ENCODE results near the gene SNX1.

DNA sequence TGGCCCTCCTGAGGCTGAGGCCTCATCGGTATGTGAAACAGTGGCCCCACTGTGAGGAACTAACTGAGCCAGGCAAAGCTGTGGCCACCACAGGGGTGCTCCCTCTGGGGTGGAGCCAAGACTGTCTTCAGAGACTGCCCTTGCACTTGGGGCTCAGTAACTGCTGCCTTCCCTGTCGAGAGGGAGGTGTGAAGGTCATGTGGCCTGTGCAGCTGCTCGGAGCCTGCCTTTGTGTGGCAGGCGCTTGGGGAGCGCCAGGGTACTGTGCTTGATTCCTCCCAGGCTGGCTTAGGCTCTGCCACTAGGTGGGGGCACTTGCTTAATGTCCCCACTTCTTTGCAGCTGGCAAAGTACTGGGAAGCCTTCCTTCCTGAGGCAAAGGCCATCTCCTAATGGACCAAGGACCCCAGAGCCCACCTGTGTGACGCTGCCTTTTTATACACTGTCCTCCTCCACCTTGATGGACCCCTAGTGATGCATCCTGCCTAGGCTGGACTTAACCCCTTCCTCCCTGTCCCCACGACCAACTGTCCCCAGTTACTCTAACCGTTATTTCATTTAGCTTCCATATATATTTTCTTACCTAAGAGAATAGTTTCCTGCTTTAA, 41.5 kb downstream of the SNX1 start:
- TF ChIP-seq CTCF (conservative IDR thresholded peaks at IDR 0.05 in 1 of 2, IDR thresholded peaks at IDR 0.05 in 1 of 2; ENCODE audit: low read depth in 1 of 2, low read length in 2 of 2) = no peak
- TF ChIP-seq EZH2 (IDR thresholded peaks at IDR 0.05; ENCODE audit: low read length, missing control alignments) = no peak
